HG03097 (cell line): ENCODE data around the gene DIPK2A.
A peak's percentile ranks its signal among the peaks of the same experiment; 100 is the strongest.

Experiments used
- ATAC-seq: cut with Tn5 transposase; IDR thresholded peaks from one replicate; pipeline ENCODE4 v1.9.1; 2021; ENCODE audit not compliant: unreplicated experiment, low FRiP score

The DIPK2A gene

DNA sequence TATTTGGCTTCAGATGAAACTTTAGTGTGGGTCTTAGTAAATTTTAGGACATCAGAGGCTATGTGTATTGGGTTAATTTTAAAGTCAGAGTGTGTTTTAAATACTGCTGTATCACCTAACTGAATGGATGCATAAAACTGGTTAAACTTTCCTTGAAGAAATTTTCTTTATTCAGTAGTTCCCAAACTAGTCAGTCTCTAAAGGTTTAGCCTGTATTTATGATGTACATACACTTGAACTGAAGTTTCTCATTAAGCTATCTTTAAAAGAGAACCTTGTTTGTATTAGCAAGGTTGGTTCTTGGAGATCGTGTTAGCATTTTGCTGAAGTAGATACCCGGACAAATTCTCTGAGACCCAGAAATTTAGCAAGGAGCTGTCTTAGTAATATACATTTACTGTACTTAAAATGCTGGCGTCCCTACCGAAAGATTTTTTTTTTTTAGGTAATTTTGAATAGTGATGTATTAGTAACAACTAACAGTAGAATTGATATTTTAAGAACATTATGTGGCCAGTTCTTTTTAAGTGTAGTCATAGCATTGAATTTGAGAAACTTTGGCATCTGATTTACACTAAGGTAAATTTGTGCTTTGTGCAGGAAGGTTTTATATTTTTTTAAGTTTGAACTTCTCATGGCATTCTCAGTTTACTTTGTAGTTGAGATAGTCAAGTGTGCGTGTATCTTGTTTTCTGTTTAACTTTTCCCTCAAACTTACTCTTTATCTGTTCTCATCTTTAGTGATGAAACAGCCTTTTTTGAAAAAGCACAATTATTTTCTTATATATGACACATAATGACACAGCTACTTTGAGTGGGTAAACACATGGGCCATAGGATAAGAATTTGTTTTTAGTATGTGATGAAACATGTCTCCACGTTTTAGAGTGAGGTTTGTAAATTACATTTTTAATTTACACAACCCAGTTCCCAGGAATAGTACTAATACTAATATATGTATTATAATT lies 2.9 kb downstream of the DIPK2A start:
- no peak for ATAC-seq

DNA sequence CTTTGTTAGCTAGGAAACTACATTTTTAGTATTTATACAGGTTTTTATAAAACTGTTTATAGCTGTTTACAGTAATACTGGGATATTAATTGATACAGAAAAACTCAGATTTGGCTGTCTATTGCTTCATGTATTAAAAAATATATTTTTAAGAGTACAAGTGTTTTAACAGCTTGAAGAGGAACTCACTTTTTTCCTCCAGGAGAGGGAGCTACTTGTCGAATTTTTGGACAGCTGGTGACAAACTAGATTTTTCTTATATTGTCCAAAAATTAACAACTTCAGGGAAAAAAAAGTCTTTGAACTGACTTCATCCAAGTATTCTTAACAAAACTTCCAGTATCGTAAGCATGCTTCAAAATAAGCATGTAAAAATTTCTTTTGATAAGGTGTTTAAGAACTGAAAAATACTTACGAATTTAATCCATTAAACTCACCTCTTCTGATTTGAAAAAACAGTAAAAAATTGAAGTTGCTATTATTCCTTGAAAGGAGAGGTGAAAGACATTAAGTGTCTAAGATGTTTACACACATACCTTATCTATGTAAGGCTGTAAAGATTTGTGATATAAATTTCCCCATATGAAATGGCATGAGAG lies 4.0 kb downstream of the DIPK2A start:
- ATAC-seq: no peak

DNA sequence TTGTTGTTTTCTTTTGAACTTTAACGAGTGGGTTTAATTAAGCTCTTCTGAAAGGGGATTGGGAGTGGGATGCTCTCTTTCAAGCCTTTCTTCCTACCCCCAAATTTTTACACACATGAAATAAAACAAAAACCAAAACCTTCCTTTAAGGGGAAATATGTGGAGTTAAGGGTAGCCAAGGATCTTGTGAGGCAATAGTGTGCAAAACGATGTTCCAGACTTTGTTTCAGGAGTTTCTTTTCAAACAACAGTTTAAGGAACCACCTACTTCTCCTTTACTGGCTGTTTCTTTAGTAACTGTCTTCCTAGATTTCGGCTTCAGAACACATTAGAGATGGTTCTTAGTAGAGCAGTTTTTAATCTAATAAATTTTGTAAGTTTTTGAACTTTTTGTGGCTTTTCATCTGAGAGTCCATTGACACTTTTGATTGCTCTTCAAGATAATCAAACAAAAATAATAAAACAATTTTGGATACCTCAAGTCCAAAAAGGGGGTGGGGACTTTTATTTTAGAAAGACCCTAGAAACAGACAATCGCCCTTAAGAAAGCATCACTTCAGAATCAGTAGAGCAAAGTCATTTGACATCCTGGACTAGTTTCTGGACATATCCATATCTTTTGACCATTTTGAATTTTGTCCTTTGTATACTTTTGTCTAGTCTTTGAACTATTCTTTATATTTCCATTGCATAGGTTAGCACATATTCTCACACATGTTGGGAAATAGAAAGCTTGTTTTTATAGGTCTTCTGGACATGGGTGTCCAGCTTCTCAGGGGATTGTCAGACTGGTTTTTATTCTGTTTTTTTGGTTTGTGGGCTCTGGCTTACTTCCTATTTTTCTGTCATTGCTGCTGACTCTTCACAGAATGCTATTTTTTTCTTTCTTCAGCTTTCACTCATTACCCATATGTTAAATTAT lies 6.0 kb downstream of the DIPK2A start:
- peak; percentile 30 for ATAC-seq

DNA sequence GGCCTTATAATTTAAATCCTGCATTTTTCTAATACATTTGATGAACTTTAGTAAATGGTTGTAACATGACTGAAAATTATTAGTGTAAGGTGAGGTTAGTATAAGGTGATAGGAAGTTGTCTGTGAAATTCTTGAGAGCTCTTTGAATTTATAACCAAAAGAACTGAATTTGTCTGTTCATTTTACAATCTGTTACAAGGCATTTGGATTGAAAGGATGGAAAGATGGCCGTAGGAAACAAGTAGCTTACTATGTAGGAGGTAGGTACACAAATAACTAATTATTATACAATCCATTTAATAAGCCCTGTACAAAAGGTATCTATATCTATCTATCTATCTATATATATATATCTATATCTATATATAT lies 6.6 kb downstream of the DIPK2A start:
- no peak for ATAC-seq

DNA sequence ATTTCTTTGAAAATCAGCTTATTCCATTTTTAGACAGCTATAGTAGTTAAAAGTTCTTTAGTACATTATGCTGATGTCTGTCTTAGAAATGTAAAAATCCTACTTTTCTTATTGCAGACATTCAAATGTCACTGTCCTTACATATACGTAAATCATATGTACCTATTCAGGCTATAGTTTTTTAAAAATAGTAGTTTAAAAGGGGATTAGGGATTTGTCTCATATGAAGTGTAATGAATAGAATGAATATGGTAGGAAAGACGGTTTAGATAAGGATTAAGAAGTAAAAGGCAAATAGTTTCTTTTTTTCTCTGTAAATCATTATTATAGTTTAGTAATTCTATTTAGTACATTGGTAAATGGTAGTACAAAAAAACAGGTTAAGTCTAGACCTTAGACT lies 7.4 kb downstream of the DIPK2A start:
- ATAC-seq: no peak

DNA sequence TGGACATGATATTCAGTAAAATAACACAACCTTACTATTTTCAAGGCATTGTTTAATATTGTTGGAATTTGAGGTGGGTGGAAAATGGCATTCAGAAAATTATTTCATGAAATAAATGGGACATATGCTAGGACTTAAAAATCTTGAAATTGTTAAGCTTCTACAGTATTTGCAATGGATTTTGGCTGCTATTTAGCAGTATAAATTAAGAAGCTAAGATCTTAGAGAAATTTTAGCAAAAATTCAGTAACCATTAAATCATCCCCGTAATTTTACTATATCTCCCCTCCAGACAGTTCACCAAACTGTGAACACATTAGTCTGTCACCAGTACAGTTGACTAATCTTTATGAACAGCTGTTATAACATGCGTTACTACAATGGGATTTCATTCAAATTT lies 8.2 kb downstream of the DIPK2A start:
- no peak for ATAC-seq

DNA sequence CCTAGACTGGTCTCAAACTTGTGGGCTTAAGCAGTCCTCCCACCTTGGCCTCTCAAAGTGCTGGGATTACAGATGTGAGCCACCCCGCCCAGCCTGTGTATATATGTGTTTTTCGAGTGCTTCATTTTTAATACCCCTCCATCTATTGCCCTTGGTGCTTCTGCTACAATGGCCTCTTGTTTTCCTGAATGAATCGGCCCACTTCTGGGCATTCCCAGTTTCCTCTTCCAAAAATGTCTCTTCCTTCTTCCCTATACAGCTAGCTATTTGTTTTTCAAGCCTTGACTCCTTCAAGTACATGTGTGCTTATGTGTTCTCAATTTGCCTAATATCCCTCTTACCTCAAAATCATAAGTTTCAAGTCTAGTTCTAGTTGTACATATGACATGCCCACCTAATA lies 16.7 kb downstream of the DIPK2A start:
- no peak for ATAC-seq

DNA sequence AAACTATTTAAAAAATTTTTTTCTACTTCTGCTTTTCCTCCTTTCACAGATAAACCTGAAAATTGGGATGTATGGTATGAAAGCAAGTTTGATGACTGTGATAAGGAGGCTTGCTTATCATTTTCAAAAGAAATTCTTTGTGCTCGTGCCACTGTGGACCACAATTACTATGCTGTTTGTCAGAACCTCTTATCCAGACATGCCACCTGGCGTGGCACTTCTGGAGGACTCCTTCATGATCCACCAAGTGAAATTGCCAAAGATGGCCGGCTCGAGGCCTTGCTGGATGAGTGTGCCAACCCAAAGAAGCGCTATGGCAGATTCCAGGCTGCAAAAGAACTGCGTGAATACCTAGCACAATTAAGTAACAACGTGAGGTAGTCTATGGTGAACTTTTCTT lies 17.8 kb downstream of the DIPK2A start:
- no peak for ATAC-seq

DNA sequence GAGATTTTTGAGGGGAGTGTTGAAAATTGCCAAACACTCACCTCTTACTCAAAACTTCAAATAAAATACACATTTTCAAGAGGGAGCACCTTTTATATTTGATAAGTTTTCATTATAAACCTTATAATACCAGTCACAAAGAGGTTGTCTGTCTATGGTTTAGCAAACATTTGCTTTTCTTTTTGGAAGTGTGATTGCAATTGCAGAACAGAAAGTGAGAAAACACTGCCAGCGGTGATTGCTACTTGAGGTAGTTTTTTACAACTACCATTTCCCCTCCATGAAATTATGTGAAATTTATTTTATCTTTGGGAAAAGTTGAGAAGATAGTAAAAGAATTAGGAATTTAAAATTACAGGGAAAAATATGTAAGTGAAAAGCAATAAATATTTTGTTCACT lies 20.1 kb downstream of the DIPK2A start:
- no peak for ATAC-seq

DNA sequence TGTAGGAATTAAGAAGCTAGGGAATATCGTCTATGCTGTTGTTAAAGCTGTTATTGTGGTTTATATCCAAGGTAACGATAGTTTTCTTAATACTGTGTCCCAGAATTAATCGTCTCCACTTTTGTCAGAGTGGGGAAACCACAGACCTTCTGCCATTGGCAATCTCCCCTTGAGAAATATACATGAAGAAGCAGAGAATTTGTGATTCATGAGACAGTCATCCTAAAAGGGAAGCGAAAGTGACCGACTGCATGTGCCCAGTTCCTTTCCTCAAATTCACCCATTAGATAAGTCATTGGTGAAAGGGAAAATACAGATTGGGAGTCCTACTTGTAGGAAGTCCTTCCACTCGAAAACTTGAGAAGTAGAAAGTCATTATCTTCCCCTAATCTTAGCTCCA lies 26.6 kb downstream of the DIPK2A start:
- ATAC-seq: no peak

DNA sequence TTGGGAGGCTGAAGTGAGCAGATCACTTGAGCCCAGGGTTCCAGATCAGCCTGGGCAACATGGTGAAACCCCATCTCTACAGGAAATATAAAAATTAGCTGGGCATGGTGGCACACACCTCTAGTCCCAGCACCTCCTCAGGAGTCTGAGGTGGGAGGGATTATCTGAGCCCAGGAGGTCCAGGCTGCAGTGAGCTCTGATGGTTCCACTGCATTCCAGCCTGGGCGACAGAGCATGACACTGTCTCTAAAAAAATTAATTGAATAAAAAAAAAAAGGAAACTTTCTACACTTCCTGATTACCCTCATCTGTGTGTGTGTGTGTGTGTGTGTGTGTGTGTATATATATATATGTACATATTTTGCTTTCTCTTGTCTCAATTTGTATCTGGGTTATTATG lies 31.4 kb downstream of the DIPK2A start:
- ATAC-seq: no peak

DNA sequence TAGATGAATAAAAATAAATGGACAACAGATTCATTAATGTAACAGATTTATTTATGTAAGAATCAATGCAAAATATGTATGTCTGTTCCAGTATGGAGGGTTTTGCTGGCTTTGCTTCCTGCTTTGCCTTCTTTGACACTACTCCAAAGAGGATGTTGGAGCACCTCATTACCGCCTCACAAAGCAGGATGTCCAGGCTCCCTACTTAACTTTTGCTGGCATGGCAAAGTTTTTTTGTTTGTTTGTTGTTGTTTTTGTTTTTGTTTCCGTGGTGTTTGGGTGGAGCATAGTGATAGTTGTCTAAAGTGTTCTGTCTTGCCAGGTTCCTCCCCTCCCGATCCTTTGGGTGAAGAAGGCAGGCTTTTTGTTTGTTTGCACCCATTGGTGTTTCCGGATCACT lies 38.7 kb downstream of the DIPK2A start:
- ATAC-seq: no peak

DNA sequence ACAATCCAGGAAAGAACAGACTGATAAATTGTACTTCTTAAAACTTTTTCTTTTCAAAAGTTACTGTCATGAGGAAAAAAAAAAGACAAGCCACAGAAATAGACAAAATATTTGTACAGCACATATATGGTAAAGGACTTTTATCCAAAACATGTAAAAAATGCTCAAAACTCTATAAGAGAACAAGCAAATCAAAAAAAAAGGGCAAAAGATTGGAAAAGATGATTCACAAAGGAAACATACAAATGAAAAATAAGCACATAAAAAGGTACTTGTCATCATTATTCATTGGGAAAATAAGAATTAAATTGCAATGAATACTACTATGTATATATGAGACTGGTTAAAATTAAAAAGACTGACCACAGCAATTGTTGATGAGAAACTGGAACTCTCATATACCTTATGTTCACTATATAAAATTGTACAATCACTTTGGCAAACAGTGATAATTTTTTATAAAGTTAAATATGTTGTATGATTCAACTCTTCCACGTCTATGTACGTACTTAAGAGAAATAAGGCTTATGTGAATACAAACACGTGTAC lies 39.7 kb downstream of the DIPK2A start:
- no peak for ATAC-seq

DNA sequence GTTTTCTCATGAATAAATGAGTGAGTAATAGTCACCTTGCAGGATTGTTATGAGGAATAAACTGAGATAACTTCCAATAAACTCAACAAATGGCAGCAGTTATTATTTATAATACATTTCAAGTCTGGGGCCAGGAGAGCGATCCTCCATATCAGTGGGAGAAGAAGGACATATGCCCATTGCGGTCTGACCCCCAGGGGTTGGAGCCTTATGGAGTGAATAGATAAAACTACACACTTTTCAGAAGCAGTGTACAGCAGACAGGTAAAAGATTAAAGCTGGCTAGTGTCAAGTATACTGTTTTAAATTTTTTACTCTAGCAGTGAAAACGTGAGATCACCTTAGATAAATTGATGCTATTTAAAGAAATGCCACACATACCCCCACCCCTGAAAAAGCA lies 43.5 kb downstream of the DIPK2A start:
- no peak for ATAC-seq

DNA sequence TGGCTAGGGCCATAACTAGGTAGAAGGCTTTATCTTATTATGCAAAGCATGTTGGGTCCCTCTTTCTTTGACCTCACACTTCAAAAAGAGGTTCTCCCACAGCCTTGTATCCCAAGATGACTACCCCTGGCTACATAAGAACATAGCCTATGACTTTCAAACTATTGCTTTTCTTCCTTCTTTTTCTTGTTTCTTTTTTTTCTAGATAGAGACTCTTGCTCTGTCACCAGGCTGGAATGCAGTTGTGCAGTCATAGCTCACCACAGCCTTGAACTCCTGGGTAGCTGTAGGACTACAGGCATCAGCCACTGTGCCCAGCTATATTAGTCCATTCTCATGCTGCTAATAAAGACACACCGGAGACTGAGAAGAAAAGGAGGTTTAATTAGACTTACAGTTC lies 47.2 kb downstream of the DIPK2A start:
- ATAC-seq: no peak
